ENCODE results near the gene ZBTB43. TPM values are rescaled to one million over a fixed set of nuclear protein-coding genes. Genes with fewer than 3 reads are reported as not detected.
"Not testable (repeated sequence)": the region's sequence is repeated elsewhere in the genome, so short reads cannot be mapped to it uniquely, and the experiment has no call there.

Gene ZBTB43
- total RNA-seq, 2 experiments from 2014 or later = 14.3 to 21.1 TPM

DNA sequence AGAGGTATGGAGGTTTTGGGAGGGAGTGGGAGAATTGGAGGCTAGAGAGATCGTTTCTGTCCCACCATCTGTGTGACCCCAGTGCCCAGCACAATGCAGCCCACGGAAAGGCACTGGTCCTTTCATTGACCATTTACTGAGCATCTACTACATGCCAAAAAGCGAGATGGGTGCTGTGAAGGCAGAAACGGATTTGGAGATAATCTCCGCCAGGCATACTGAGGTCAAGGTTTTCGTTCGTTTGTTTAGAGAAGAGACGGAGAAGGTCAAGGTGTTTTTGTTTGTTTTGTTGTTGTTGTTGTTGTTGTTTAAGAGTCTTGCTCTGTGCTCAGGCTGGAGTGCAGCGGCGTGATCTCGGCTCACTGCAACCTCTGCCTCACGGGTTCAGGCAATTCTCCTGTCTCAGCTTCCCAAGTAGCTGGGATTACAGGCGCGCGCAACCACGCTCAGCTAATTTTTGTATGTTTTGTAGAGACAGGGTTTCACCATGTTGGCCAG, 593 bp upstream of the ZBTB43 start:
- H3K36me3 Mint-ChIP-seq (ENCODE audit: low read depth) = peaks cover 3% of the 10 kb centered on the region
- intact Hi-C loops (cut with micrococcal nuclease) = no loop called here
- peaks cover 27% of the 10 kb centered on the region for H3K4me1 Mint-ChIP-seq (ENCODE audit: low read depth)
- no peaks in the 10 kb centered on the region for H3K27me3 Mint-ChIP-seq
- peak overlapping the region; percentile 97 for H3K27ac Mint-ChIP-seq
- CTCF ChIA-PET = interaction anchor here (1.0 to 4.3 kb wide), 4 partner anchors 22 to 102 kb away, joined by 3 to 25 read pairs (median 4); no protein-coding TSS in a partner anchor
- ATAC-seq (no peak), DNase-seq (no peak)
- POLR2A ChIA-PET = interaction anchor here (0.6 to 2.4 kb wide), 6 partner anchors 13 to 159 kb away, joined by 3 to 7 read pairs (median 4); partner anchors contain the start of gene RALGPS1
- H3K4me3 Mint-ChIP-seq = peak overlapping the region; percentile 84
- TF ChIP-seq, protein P1, sequence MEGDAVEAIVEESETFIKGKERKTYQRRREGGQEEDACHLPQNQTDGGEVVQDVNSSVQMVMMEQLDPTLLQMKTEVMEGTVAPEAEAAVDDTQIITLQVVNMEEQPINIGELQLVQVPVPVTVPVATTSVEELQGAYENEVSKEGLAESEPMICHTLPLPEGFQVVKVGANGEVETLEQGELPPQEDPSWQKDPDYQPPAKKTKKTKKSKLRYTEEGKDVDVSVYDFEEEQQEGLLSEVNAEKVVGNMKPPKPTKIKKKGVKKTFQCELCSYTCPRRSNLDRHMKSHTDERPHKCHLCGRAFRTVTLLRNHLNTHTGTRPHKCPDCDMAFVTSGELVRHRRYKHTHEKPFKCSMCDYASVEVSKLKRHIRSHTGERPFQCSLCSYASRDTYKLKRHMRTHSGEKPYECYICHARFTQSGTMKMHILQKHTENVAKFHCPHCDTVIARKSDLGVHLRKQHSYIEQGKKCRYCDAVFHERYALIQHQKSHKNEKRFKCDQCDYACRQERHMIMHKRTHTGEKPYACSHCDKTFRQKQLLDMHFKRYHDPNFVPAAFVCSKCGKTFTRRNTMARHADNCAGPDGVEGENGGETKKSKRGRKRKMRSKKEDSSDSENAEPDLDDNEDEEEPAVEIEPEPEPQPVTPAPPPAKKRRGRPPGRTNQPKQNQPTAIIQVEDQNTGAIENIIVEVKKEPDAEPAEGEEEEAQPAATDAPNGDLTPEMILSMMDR (IDR thresholded peaks at IDR 0.05) = no peak
- H3K9me3 Mint-ChIP-seq = no peaks in the 10 kb centered on the region

DNA sequence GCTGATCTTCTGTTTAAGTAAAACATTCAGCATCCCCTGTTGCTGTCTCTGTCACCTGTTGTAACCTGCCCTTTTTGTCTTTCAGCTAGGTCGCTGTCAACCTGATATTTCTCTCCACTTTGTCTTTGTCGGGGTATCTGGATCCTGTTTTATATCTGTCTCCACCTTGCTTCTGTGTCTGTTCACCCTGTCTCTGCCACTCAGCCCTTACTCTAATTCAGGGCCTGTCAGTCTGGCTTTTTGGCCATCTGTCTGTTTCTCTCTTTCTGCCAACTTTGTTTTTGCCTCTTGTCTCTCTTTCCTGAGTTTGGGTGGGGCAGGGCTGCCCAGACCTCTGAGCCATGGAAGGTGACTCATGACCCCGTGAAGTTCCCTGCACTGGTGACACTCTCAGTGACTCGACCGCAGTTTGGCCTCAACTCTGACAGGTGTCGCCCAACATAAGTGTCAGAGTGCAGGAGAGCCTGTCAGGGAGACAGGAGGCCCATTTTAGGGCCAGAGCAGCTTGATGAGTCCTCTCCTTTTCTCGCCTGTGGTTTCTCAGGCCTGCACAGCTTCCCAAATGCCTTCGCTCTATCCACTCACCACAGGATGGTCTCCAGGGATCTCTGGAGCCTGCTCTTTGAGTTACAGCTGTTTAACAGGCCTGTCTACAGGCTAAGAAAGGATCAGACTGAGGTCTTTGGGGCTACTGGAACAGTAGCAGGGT, 868 bp downstream of the ZBTB43 start:
- H3K36me3 Mint-ChIP-seq (ENCODE audit: low read depth) = peaks cover 6% of the 10 kb centered on the region

DNA sequence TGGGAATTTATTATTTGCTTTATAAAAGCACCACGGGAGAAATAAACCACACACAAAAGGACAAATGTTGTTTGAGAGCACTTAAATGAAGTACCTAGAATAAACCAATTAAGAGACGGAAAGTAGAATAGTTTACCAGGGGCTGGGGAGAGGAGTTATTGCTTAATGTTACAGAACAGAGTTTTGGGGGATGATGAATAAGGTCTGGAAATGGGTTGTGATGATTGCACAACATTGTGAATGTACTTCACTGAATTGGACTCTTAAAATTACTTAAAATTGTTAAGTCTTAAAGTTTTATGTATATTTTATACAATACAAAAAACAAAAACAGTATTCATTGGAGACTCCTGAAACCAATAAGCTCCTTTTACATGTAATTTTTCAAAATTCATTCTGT, 1.5 kb downstream of the ZBTB43 start:
- peak overlapping the region; percentile 84 for H3K4me3 Mint-ChIP-seq
- CTCF ChIA-PET = interaction anchor here (4.3 kb wide), 1 partner anchor 101 kb away, joined by 25 read pairs; no protein-coding TSS in a partner anchor
- intact Hi-C loops (cut with micrococcal nuclease) = no loop called here
- H3K27ac Mint-ChIP-seq = peak overlapping the region; percentile 97
- TF ChIP-seq, protein P1 (IDR thresholded peaks at IDR 0.05) = no peak
- ATAC-seq (no peak), DNase-seq (no peak)
- H3K4me1 Mint-ChIP-seq (ENCODE audit: low read depth) = peaks cover 28% of the 10 kb centered on the region
- H3K27me3 Mint-ChIP-seq = no peaks in the 10 kb centered on the region
- POLR2A ChIA-PET = interaction anchor here (2.4 kb wide), 1 partner anchor 11 kb away, joined by 7 read pairs; no protein-coding TSS in a partner anchor
- H3K9me3 Mint-ChIP-seq = no peaks in the 10 kb centered on the region
- H3K36me3 Mint-ChIP-seq (ENCODE audit: low read depth) = peaks cover 6% of the 10 kb centered on the region

More for the DNA sequence above, 868 bp downstream of the ZBTB43 start:
- ATAC-seq (peak; percentile 91), DNase-seq (peak; percentile 95)
- H3K9me3 Mint-ChIP-seq = no peaks in the 10 kb centered on the region
- TF ChIP-seq, protein P1 (IDR thresholded peaks at IDR 0.05) = no peak
- H3K27ac Mint-ChIP-seq = peak overlapping the region; percentile 97
- ChIA-PET POLR2A (interaction anchor here (0.9 to 2.4 kb wide), 5 partner anchors 12 to 644 kb away, joined by 3 to 7 read pairs (median 4); no protein-coding TSS in a partner anchor), CTCF (interaction anchor here (0.9 to 4.3 kb wide), 3 partner anchors 24 to 115 kb away, joined by 3 to 25 read pairs (median 5); no protein-coding TSS in a partner anchor)
- H3K4me1 Mint-ChIP-seq (ENCODE audit: low read depth) = peaks cover 28% of the 10 kb centered on the region
- H3K27me3 Mint-ChIP-seq = no peaks in the 10 kb centered on the region
- H3K4me3 Mint-ChIP-seq = peak overlapping the region; percentile 84
- intact Hi-C loops (cut with micrococcal nuclease) = no loop called here

DNA sequence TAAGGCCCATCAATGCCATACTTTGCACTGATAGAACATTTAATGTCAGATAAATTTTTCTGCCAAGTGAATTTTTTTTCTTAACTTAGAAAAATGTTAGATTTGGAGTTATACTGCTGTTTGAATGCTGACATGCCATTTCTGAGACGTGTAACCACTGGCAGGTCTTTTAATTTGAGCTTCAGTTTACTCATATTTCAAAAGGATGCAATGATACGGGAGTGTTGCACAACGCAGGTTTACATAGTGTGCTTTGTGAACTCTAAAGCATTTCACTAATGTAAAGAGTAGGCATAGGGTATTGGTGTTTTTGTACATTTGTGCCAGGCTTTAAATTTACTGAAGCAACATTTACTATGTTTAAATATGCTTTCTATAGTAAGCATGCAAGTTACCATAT, 4.2 kb downstream of the ZBTB43 start:
- TF ChIP-seq, protein P1 (IDR thresholded peaks at IDR 0.05) = no peak
- H3K9me3 Mint-ChIP-seq = peaks cover 4% of the 10 kb centered on the region
- H3K27ac Mint-ChIP-seq = no peak overlapping the region
- intact Hi-C loops (cut with micrococcal nuclease) = no loop called here
- H3K27me3 Mint-ChIP-seq = no peaks in the 10 kb centered on the region
- H3K4me1 Mint-ChIP-seq (ENCODE audit: low read depth) = peaks cover 31% of the 10 kb centered on the region
- ChIA-PET POLR2A (no interaction called here), CTCF (interaction anchor here (0.8 to 1.5 kb wide), 2 partner anchors 11 to 107 kb away, joined by 3 to 5 read pairs; no protein-coding TSS in a partner anchor)
- H3K36me3 Mint-ChIP-seq (ENCODE audit: low read depth) = peaks cover 26% of the 10 kb centered on the region
- H3K4me3 Mint-ChIP-seq = no peak overlapping the region
- no peak for ATAC-seq
- no peak for DNase-seq

DNA sequence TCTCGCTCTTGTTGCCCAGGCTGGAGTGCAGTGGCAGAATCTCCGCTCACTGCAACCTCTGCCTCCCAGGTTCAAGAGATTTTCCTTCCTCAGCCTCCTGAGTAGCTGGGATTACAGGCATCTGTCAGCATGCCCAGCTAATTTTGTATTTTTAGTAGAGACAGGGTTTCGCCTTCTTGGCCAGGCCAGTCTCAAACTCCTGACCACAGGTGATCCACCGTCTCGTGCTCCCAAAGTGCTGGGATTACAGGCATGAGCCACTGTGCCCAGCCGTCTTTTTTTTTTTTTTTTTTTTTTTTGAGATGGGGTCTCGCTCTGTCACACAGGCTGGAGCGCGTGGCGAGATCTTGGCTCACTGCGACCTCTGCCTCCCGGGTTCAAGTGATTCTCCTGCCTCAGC, 5.4 kb downstream of the ZBTB43 start:
- POLR2A ChIA-PET = not testable (repeated sequence)

More for the DNA sequence above, 5.4 kb downstream of the ZBTB43 start:
- H3K27me3 Mint-ChIP-seq; H3K9me3 Mint-ChIP-seq; DNase-seq; H3K27ac Mint-ChIP-seq; intact Hi-C loops (cut with micrococcal nuclease); H3K4me3 Mint-ChIP-seq; ATAC-seq: not testable (repeated sequence)
- Mint-ChIP-seq H3K4me1 (ENCODE audit: low read depth) (peaks cover 29% of the 10 kb centered on the region), H3K36me3 (ENCODE audit: low read depth) (peaks cover 34% of the 10 kb centered on the region)
- CTCF ChIA-PET = interaction anchor here (0.8 to 1.5 kb wide), 2 partner anchors 10 to 108 kb away, joined by 3 to 5 read pairs; no protein-coding TSS in a partner anchor

Data from activated CD8-positive, alpha-beta T cell treated with anti-CD3 and anti-CD28 coated beads for 36 hours (primary cell).